GM21737 (cell line): ENCODE measurements around the gene LRRC30.

Source experiments
- ATAC-seq: cut with Tn5 transposase; IDR thresholded peaks from one replicate; pipeline ENCODE4 v1.9.1; 2021; ENCODE audit warnings: mild to moderate bottlenecking, moderate library complexity; ENCODE audit not compliant: unreplicated experiment

The LRRC30 gene

DNA sequence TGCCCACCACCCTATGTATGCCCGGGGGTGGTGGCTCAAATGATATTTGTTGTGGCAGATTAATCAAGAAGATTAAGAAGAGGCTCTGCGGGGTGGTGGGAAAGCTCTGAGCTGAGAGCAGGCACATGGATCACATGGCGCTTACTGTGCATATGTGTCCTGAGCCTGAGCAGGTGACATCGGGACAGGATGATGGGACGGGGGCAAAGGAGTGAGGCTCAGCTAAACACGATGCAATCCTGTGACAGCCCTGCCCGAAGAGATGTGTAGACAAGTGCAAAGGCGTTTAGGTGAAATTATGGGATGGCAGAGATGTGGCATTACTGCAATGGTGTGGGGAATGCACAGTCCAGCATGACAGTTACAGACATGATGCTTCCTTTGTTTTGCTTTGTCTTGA is 6.0 kb downstream of the LRRC30 start:
- ATAC-seq, result no peak

- ATAC-seq, result no peak
These were observed 6.9 kb downstream of the LRRC30 start for GRCh38 chr18:7237673-7238272.

DNA sequence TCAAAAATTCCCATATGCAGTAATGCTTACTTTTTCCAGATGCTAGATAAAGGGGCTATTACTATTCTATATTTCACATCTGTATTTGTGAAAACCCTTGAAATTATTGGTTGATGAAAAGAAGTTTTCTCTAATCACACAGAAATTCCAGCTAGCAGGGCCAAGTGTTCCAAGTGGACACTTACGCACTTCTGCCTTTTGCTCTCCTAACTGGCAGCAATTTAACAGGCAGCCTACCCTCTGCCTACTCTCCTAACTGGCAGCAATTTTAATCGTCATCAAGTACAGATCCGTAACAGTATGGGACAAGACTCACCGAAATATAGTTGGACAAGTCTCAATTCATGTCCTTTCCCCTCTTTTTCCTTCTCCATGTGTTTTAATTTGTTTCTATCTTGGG is 12.0 kb downstream of the LRRC30 start:
- ATAC-seq, result no peak

DNA sequence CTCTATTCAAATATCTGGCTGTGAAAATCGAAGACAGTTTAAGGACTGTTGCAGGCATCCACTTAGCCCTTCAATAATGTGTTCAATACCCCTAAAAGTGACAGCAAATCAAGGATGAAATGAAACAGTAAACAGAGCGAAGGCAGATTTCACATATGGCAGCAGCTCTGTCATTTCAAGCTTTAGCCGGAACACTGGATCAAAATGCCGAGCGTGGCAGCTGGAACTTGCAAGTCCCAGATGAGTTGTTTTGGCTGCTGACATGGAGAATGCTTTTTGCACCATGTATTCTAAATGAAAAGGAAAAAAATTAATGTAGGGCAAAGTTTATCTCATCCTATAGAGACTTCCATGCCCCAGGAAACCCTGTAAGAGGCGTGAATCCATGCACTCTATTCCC is 18.0 kb downstream of the LRRC30 start:
- no peak for ATAC-seq

DNA sequence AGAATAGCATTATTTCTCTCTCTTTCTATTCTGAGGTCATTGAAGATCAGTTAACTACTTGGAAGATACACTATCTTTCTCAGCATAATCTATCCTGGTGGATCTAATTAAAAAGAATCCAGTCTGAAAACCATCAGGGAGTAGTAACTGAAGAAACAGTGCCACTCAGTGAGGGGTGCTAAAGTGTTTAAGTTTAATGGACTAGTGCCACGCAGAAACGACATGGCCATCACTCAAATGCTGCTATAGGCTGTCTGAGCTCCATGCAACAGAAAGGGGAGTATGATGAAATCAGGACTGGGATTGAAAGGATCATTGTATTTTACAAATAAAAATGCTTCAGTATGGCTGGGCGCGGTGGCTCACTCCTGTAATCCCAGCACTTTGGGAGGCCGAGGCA is 23.3 kb downstream of the LRRC30 start:
- no peak for ATAC-seq

DNA sequence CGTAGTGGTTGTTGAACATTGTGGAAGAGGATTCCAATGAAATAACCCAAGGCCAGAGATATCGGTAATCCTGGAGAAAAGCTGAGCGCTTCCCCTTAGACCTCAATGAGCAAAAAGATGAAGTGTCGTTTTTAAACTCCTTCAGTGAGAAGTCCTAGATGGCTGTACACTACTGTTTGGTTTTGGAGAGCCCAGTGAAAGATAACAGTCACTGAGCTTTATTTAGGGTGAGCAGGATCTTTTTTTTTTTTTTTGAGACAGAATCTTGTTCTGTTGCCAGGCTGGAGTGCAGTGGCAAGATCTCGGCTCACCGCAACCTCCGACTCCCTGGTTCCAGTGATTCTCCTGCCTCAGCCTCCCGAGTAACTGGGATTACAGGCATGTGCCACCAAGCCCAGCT is 24.2 kb downstream of the LRRC30 start:
- no peak for ATAC-seq

DNA sequence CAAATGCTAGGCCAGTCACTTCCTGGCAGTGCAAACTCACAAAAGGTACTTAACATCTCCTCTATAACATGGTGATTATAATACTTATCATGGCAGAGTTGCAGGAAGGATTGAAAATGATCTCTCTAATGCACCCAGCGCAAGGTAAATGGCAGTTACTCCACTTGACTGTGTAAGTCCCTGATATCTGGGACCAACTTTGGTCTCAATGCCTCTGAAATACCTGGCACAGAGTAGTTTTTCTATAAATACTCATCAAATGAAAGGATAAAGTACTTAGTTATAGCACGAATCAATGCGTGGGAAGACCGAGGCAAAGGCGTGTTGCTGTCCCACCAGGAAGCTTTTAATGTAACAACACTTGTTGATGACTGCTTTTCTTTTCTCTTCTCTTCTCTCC is 24.8 kb downstream of the LRRC30 start:
- ATAC-seq, result no peak

DNA sequence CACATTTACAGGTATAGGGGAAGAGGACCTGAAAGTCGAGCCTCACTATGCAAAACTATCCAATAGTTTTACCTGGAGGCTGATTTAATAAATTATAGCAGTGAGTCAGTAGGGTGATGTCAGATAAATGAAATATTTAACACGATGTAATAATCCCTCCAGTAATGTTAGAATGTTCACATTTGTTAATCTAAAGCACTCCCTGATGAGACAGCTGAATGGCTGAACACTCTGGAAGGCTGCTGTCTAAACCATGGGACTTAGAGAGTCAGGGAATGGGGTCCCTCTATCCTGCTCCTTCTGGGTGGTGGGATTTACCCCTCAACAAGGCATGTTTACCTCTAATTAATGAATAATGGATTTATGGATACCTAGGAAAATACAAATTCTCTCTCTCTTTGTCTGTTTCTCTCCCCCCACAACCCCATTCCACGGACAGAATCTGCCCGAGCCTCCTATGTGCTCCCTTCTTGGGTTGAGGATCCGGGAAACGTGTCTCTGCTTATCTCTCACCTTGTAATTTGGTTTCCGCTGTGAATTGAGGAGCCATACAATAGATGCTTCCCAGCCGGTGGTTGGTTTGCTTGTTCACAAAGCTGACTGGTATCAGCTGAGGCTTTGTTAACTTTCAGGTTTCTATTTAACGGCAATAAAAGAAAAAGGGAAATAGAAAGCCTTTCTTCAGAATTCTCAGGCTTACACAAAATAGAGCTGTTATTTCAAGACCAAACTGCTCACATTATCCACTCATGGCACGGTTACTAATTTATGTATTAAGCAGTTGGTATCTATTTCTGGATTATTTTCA is 25.9 kb downstream of the LRRC30 start:
- ATAC-seq, result no peak

DNA sequence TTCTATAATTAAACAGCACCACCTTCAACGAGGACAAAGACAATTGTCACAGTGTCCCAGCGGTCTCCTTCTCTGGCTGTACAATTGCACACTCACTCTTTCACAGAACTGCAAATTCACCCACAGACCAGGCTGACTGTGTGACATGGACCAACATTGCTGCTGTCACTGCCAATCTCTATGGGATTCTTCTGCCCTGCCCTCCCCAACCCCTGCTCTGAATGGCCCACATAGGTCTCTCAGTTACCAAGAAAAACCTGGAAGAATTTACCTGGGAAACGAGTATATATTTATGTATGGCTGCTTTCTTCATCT is 26.5 kb downstream of the LRRC30 start:
- no peak for ATAC-seq

GRCh38 chr18:7259475-7259874 is 28.6 kb downstream of the LRRC30 start:
- no peak for ATAC-seq

DNA sequence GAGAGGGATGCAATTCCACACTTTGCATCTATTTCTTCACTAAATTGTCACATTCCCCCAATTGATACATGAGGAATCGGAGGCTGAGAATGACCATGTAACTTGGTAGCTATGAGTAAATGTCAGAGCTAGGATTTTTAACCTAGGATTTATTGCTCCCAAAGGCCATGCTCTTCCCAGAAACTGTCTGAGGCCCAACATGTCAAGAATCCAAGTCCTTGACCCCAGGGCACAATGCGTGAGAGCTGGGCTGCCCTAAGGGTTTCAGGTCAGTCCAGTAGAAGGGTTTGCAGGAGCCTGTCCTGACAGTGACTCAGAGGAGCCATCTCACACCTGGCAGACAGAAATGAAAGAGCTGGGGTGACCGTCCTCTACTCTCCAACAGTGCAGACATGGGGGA is 30.3 kb downstream of the LRRC30 start:
- ATAC-seq, result no peak

DNA sequence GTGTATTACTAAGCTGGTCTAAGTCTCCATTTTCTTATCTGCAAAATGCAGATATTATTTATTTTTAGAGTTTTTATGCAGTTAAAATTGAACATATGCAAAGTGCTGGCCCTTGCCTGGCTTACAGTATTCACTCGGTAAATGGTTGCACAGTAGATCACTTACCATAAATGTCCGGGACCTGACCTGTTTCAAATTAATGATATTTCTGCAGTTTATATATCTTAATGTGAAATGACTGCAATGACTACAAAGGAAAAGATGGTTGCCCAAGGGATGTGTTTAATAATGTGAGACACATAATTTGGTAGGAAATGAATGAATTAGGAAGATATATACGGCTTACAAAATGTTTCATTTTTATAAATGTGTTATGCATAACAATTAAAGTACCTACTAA is 37.1 kb downstream of the LRRC30 start:
- ATAC-seq, result no peak

DNA sequence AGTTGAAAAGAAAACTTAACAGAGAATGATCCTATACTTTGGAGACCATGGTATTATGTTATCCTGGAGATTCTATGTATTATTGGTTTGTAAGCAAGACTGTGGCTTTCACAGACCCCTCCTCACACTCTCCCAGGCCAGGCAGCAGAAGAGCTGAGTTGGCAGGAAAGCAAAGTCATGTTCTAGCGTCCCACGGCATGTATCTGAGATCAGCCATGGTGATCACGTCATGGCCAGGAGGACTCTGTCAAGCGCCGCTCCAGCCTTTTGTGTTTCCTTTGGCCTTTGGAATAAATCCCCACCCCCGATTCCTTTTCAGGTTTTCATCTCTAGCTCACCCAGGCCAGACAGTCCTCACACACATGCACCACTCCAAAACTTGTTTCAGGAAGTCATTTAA is 39.1 kb downstream of the LRRC30 start:
- ATAC-seq, result no peak

- ATAC-seq, result no peak
These were observed 41.6 kb downstream of the LRRC30 start for GRCh38 chr18:7272311-7273049.

DNA sequence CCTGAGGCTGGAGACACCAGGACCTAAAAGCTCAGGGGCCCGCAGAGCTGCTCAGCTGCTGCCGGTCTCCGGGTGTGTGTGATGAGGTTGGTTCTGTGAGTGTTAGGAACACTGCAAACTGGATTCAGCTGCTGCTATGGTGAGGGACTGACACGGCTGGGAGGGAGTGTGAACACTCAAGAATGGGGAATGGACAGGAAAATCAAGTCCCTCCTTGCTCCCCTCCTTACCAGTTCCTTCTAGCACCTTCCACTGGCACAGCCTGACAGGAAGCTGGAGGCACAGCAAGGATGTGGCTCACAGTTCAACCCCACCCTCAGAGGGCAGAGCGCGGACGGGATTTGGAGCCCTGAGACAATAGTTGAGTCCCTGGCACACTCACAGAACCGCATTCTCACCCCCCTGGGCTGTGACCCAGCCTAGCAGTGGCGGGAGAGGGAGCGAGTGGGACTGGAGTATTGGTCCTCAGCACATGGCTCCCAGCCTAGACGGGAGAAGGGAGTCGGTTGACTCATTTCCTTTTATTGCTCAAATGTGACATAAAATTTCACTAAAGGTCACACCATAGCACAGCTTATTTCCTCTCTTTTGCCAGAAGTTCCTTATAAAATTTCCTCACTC is 42.5 kb downstream of the LRRC30 start:
- ATAC-seq, result no peak

DNA sequence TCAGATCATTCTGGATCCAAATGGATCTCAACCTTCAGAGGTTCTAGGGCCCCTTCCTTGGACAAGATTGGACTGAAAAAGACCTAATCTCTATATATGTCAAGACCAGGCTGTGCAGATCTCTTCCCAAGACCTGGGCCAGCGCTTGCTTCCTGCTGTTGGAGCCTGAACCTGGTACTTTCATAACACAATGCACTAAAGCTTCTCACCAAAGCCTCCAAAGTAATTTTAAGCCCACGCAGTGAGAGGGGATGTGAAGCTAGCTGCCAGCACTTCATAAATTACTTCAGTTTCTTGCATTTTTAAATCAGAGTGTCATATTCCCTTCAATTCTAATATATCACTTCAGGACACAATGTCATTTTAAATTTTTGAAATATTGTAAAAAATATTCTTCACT is 50.7 kb downstream of the LRRC30 start:
- ATAC-seq, result no peak
